ENCODE data around the gene PLA2G6. TPM values are rescaled to one million over a fixed set of nuclear protein-coding genes. Genes with fewer than 3 reads are reported as not detected.
A peak's percentile ranks its signal among the peaks of the same experiment; 100 is the strongest.

The PLA2G6 gene
- total RNA-seq, 2 experiments from 2014 or later, result 48.8 to 50.2 TPM

DNA sequence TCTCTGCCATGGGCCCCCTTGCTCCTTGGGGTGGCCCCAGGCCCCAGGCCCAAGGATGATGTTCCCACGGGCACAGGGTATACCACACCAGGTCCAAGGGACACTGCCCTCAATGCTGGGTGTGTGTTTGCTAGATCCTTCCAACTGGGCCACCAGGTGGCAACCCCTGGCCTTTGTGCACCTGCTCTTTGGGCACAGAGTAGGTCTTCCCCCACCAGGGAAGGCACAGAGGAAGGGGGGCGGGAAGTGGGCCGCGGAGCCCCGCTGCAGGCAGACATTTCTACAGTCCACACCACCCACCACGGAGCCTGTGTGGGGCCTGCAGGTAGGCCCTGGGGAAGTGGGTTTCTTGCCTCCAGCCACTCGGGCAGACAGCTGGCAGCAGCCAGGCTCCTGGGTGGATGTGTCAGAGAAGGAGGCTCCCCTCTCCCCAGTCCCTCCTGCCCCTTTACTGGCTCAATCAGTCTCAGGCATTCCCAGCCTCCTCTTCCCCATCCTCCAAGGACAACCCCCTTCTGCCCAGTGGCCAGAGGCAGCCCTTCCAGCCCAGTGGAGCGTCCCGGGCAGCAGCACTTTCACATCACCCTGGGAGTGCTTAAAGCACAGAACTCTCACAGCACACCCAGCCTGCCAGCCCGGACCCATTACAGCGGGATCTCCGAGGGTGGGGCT is 41.8 kb upstream of the PLA2G6 start:
- ChIA-PET CTCF (no interaction called here), POLR2A (no interaction called here)
- H3K4me3 Mint-ChIP-seq, result no peak overlapping the region
- Histone ChIP-seq H3K36me3 (ENCODE audit: insufficient read depth, low read length) (peaks cover 43% of the 10 kb centered on the region), H3K9me3 (ENCODE audit: control insufficient read depth in 1 of 2, insufficient read depth in 1 of 2, low read length in 2 of 2) (no peaks in the 10 kb centered on the region), H3K27me3 (ENCODE audit: control insufficient read depth in 1 of 2, insufficient read depth in 2 of 2, low read length in 2 of 2) (no peaks in the 10 kb centered on the region), H3K4me3 (ENCODE audit: low read length) (no peak overlapping the region), H3K4me1 (ENCODE audit: insufficient read depth, low read length) (peaks cover 28% of the 10 kb centered on the region), H3K27ac (ENCODE audit: low read depth in 1 of 2, low read length in 2 of 2) (no peak overlapping the region)
- no peaks in the 10 kb centered on the region for H3K9me3 Mint-ChIP-seq
- DNase-seq (no peak), ATAC-seq (ENCODE audit: poor library complexity) (no peak)
- no peak overlapping the region for H3K27ac Mint-ChIP-seq
- H3K36me3 Mint-ChIP-seq (ENCODE audit: low read depth), result peaks cover 27% of the 10 kb centered on the region
- no peak for TF ChIP-seq CTCF (IDR thresholded peaks at IDR 0.05)
- intact Hi-C loops (cut with DNase I, micrococcal nuclease), result no loop called here
- H3K4me1 Mint-ChIP-seq (ENCODE audit: low read depth), result peaks cover 12% of the 10 kb centered on the region
- H3K27me3 Mint-ChIP-seq, result no peaks in the 10 kb centered on the region

GRCh38 chr22:38222797-38223119 is 41.1 kb upstream of the PLA2G6 start:
- ATAC-seq (ENCODE audit: poor library complexity) (no peak), DNase-seq (no peak)
- Histone ChIP-seq H3K4me3 (ENCODE audit: low read length) (no peak overlapping the region), H3K27ac (ENCODE audit: low read depth in 1 of 2, low read length in 2 of 2) (no peak overlapping the region), H3K36me3 (ENCODE audit: insufficient read depth, low read length) (peaks cover 39% of the 10 kb centered on the region), H3K9me3 (ENCODE audit: control insufficient read depth in 1 of 2, insufficient read depth in 1 of 2, low read length in 2 of 2) (no peaks in the 10 kb centered on the region), H3K4me1 (ENCODE audit: insufficient read depth, low read length) (peaks cover 31% of the 10 kb centered on the region), H3K27me3 (ENCODE audit: control insufficient read depth in 1 of 2, insufficient read depth in 2 of 2, low read length in 2 of 2) (no peaks in the 10 kb centered on the region)
- Mint-ChIP-seq H3K27me3 (no peaks in the 10 kb centered on the region), H3K4me1 (ENCODE audit: low read depth) (peaks cover 18% of the 10 kb centered on the region), H3K36me3 (ENCODE audit: low read depth) (peaks cover 26% of the 10 kb centered on the region), H3K4me3 (no peak overlapping the region), H3K27ac (no peak overlapping the region), H3K9me3 (no peaks in the 10 kb centered on the region)
- intact Hi-C loops (cut with DNase I, micrococcal nuclease), result no loop called here
- TF ChIP-seq CTCF (IDR thresholded peaks at IDR 0.05), result no peak
- ChIA-PET CTCF (no interaction called here), POLR2A (no interaction called here)

DNA sequence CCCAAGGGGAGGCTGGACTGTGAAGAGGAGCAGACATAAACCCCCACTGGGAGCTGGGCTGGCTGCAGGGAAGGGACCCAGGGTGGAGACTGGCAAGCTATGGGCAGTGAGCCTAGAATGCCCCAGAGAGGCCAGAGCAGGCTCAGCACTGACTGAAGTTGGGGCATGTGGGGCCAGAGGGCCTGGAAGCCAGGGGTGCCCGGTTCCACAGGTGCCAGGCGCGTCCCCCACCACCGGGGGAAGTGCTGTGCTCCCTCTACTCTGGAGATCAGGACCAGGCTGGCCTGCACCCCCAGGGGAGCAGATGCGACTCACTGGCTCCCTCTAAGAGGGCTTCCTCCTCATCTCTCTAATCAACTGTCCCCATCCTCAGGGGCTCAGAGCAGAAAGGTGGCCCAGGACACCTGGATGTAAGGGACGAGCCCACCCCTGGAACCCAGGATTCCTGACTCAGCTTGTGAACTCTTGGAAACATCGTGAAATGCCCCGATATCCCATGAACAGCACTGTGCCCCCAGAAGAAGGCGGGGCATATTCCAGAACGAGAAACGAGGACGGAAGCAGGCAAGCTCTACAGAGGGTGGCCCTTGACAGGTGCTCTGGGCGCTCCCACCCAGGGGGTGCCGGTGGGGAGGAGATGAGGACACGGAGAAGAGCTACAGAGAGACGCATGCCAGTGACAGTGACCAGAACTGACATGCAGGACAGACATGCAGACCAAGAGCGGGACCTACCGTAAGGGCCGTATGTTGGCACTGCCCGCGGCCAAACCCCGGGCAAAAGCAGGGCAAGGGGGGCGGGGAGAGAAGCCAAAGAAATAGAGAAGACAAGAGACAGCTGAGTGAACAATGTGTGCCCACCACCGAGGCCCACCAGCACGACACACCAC is 40.5 kb upstream of the PLA2G6 start:
- ATAC-seq (ENCODE audit: poor library complexity), result no peak
- peaks cover 18% of the 10 kb centered on the region for H3K4me1 Mint-ChIP-seq (ENCODE audit: low read depth)
- H3K27me3 Mint-ChIP-seq, result no peaks in the 10 kb centered on the region
- Histone ChIP-seq H3K27ac (ENCODE audit: low read depth in 1 of 2, low read length in 2 of 2) (no peak overlapping the region), H3K36me3 (ENCODE audit: insufficient read depth, low read length) (peaks cover 34% of the 10 kb centered on the region), H3K4me1 (ENCODE audit: insufficient read depth, low read length) (peaks cover 33% of the 10 kb centered on the region), H3K4me3 (ENCODE audit: low read length) (no peak overlapping the region), H3K9me3 (ENCODE audit: control insufficient read depth in 1 of 2, insufficient read depth in 1 of 2, low read length in 2 of 2) (no peaks in the 10 kb centered on the region), H3K27me3 (ENCODE audit: control insufficient read depth in 1 of 2, insufficient read depth in 2 of 2, low read length in 2 of 2) (no peaks in the 10 kb centered on the region)
- CTCF ChIA-PET, result no interaction called here
- DNase-seq, result peak in 1 of 14 experiments; percentile 32
- no peaks in the 10 kb centered on the region for H3K9me3 Mint-ChIP-seq
- intact Hi-C loops (cut with DNase I, micrococcal nuclease), result no loop called here
- POLR2A ChIA-PET, result no interaction called here
- H3K27ac Mint-ChIP-seq, result no peak overlapping the region
- H3K4me3 Mint-ChIP-seq, result no peak overlapping the region
- no peak for TF ChIP-seq CTCF (IDR thresholded peaks at IDR 0.05)
- H3K36me3 Mint-ChIP-seq (ENCODE audit: low read depth), result peaks cover 26% of the 10 kb centered on the region

Measured in CD4-positive, alpha-beta T cell (primary cell).